ENCODE measurements around the gene RHOG. TPM values are rescaled to one million over a fixed set of nuclear protein-coding genes. Genes with fewer than 3 reads are reported as not detected.
"Not testable (repeated sequence)": the region's sequence is repeated elsewhere in the genome, so short reads cannot be mapped to it uniquely, and the experiment has no call there.

RHOG gene
- total RNA-seq, 2 donors from 2014 or later: 114 to 123 TPM

DNA sequence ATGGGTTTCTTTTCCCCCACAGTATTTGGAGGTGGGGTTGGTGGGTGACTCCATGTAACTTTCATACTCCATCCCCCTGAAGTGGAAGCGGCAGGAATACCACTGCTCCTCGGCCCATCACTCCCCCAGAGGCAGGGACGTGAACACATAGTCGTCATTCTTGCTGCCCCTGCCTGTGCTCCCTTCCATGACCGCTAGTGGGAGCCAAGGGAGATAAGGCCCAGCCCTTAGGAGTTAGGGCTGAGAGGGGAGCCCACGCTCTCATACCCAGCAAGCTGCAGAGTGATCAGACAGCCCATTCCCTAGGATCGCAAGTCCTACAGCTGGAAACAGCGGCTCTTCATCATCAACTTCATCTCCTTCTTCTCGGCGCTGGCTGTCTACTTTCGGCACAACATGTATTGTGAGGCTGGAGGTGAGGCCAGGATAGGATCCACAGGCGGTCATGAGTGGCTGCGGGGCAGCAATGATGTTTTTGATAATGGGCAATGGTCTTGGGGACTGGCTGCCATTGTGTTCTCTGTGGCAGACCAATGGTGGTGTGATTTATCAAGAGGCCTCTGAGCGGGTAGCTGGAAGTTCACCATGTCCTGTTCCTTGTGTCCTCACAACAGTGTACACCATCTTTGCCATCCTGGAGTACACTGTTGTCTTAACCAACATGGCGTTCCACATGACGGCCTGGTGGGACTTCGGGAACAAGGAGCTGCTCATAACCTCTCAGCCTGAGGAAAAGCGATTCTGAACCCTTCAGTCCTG lies 15.9 kb downstream of the RHOG start:
- Mint-ChIP-seq H3K4me3 (peak overlapping the region; percentile 25), H3K4me1 (peaks cover 27% of the 10 kb centered on the region), H3K27me3 (no peaks in the 10 kb centered on the region), H3K27ac (peak overlapping the region; percentile 81), H3K36me3 (ENCODE audit: low read depth) (no peaks in the 10 kb centered on the region)
- peak; percentile 95 for ATAC-seq
- DNase-seq: peak; percentile 55 to 81 (median 64)
- no peaks in the 10 kb centered on the region for H3K9me3 ChIP-seq (ENCODE audit: control insufficient read depth, low read length, poor library complexity, severe bottlenecking)

DNA sequence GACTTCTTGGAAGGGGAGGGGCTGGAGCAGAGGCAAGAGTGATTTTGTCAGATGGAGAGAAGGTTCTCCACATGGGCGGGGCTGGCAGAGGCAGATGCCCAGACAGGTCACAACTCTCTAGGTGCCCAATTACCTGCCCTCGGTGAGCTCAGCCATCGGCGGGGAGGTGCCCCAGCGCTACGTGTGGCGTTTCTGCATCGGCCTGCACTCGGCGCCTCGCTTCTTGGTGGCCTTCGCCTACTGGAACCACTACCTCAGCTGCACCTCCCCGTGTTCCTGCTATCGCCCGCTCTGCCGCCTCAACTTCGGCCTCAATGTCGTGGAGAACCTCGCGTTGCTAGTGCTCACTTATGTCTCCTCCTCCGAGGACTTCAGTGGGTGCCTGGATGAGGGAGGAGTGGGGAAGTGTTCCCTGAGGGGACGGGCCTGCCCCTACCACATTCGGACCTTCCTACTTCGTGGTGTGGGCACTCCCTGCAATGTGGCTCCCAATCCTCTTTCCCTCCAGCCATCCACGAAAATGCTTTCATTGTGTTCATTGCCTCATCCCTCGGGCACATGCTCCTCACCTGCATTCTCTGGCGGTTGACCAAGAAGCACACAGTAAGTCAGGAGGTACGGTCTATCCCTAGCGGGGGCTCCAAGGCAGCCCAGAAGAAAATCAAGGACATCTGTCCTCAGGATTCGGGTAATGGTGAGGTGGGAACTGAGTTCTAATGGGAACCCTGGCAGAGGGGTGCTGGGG lies 16.8 kb downstream of the RHOG start:
- no peaks in the 10 kb centered on the region for H3K36me3 Mint-ChIP-seq (ENCODE audit: low read depth)
- no peak for DNase-seq
- H3K9me3 ChIP-seq (ENCODE audit: control insufficient read depth, low read length, poor library complexity, severe bottlenecking): no peaks in the 10 kb centered on the region
- no peaks in the 10 kb centered on the region for H3K27me3 Mint-ChIP-seq
- peaks cover 31% of the 10 kb centered on the region for H3K4me1 Mint-ChIP-seq
- H3K4me3 Mint-ChIP-seq: no peak overlapping the region
- no peak for ATAC-seq
- H3K27ac Mint-ChIP-seq: peak overlapping the region; percentile 81

- peaks cover 31% of the 10 kb centered on the region for H3K4me1 Mint-ChIP-seq
- no peak overlapping the region for H3K4me3 Mint-ChIP-seq
- ATAC-seq: no peak
- H3K27ac Mint-ChIP-seq: no peak overlapping the region
- no peaks in the 10 kb centered on the region for H3K36me3 Mint-ChIP-seq (ENCODE audit: low read depth)
- H3K9me3 ChIP-seq (ENCODE audit: control insufficient read depth, low read length, poor library complexity, severe bottlenecking): no peaks in the 10 kb centered on the region
- DNase-seq: no peak
- H3K27me3 Mint-ChIP-seq: no peaks in the 10 kb centered on the region
Measured at GRCh38 chr11:3823303-3823702, 17.5 kb downstream of the RHOG start.

DNA sequence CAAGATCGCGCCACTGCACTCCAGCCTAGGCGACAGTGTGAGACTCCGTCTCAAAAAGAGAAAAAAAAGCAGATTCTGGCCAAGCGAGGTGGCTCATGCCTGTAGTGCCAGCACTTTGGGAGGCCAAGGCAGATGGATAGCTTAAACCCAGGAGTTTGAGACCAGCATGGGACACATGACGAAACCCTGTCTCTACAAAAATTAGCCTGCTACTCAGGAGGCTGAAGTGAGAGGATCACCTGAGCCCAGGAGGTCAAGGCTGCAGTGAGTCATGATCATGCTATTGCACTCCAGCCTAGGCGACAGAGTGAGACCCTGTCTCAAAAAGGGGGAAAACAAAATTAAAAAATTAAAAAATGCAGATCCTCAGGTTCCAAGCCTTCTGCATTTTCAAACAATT lies 18.4 kb downstream of the RHOG start:
- H3K4me3 Mint-ChIP-seq: no peak overlapping the region
- no peak for ATAC-seq
- peaks cover 23% of the 10 kb centered on the region for H3K4me1 Mint-ChIP-seq
- H3K36me3 Mint-ChIP-seq (ENCODE audit: low read depth): no peaks in the 10 kb centered on the region
- no peak overlapping the region for H3K27ac Mint-ChIP-seq
- no peaks in the 10 kb centered on the region for H3K27me3 Mint-ChIP-seq
- no peaks in the 10 kb centered on the region for H3K9me3 ChIP-seq (ENCODE audit: control insufficient read depth, low read length, poor library complexity, severe bottlenecking)
- DNase-seq: no peak

- H3K9me3 ChIP-seq (ENCODE audit: control insufficient read depth, low read length, poor library complexity, severe bottlenecking): no peaks in the 10 kb centered on the region
- H3K4me1 Mint-ChIP-seq: peaks cover 23% of the 10 kb centered on the region
- H3K36me3 Mint-ChIP-seq (ENCODE audit: low read depth): no peaks in the 10 kb centered on the region
- no peak overlapping the region for H3K27ac Mint-ChIP-seq
- ATAC-seq: no peak
- no peak for DNase-seq
- no peaks in the 10 kb centered on the region for H3K27me3 Mint-ChIP-seq
- H3K4me3 Mint-ChIP-seq: no peak overlapping the region
Measured at GRCh38 chr11:3820971-3821370, 19.8 kb downstream of the RHOG start.

GRCh38 chr11:3817181-3817800 lies 23.5 kb downstream of the RHOG start:
- DNase-seq: no peak
- H3K4me3 Mint-ChIP-seq: no peak overlapping the region
- H3K4me1 Mint-ChIP-seq: peaks cover 10% of the 10 kb centered on the region
- no peak for ATAC-seq
- peaks cover 3% of the 10 kb centered on the region for H3K36me3 Mint-ChIP-seq (ENCODE audit: low read depth)
- no peaks in the 10 kb centered on the region for H3K27me3 Mint-ChIP-seq
- no peaks in the 10 kb centered on the region for H3K9me3 ChIP-seq (ENCODE audit: control insufficient read depth, low read length, poor library complexity, severe bottlenecking)
- peak overlapping the region; percentile 57 for H3K27ac Mint-ChIP-seq

DNA sequence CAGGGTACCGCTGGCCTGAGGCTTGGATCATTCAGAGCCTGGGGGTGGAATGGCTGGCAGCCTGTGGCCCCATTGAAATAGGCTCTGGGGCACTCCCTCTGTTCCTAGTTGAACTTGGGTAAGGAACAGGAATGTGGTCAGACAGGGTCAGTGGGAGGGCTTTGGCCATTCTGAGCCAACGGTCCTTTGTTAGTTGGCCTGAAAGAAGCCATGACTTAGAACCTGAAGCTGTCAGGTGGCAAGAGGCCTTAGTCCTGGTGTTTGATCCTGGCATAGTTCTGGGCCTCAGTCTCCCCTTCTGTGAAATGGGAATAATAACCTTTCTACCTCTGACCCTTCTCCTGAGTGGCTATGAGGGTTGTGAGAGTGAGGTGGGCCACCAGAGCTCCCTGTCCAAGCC lies 24.1 kb downstream of the RHOG start:
- H3K4me1 Mint-ChIP-seq: peaks cover 14% of the 10 kb centered on the region
- H3K36me3 Mint-ChIP-seq (ENCODE audit: low read depth): peaks cover 3% of the 10 kb centered on the region
- ATAC-seq (no peak), DNase-seq (no peak)
- no peak overlapping the region for H3K27ac Mint-ChIP-seq
- no peaks in the 10 kb centered on the region for H3K9me3 ChIP-seq (ENCODE audit: control insufficient read depth, low read length, poor library complexity, severe bottlenecking)
- no peak overlapping the region for H3K4me3 Mint-ChIP-seq
- no peaks in the 10 kb centered on the region for H3K27me3 Mint-ChIP-seq

DNA sequence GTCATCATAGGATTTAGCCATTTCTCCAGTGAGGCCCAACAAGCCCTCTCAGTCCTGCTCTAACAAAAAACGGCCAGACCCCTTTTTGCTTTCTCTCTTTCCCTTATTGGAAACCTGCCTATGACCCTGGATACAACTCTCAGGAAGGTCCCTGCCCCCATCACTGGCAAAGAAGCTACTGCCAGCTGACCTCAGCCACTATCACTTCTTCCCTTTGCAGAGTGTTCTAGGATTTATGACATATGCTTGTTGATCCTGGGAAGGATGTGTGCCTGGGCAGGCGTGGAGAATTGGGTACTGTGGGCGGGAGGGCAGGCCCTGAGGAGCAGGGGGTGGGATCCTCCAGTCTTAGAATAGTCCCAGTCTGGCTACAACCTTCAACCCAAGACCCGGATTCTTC lies 24.9 kb downstream of the RHOG start:
- Mint-ChIP-seq H3K4me3 (no peak overlapping the region), H3K36me3 (ENCODE audit: low read depth) (peaks cover 3% of the 10 kb centered on the region), H3K27ac (no peak overlapping the region), H3K27me3 (no peaks in the 10 kb centered on the region), H3K4me1 (peaks cover 15% of the 10 kb centered on the region)
- DNase-seq: no peak
- H3K9me3 ChIP-seq (ENCODE audit: control insufficient read depth, low read length, poor library complexity, severe bottlenecking): no peaks in the 10 kb centered on the region
- ATAC-seq: no peak

DNA sequence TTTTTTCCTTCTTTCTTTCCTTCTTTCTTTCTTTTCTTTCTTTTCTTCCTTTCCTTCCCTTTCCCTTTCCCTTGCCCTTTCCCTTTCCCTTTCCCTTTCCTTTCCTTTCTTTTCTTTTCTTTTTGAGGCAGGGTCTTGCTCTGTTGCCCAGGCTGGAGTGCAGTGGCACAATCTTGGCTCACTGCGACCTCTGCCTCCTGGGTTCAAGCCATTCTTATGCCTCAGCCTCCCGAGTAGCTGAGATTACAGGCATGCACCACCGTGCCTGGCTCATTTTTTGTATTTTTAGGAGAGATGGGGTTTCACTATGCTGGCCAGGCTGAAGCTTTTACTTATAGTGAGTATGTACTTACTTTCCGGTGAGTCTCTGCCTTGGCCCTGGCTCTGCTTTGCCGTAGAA lies 25.9 kb downstream of the RHOG start:
- H3K4me3 Mint-ChIP-seq; DNase-seq; ATAC-seq; H3K36me3 Mint-ChIP-seq (ENCODE audit: low read depth); H3K27me3 Mint-ChIP-seq; H3K9me3 ChIP-seq (ENCODE audit: control insufficient read depth, low read length, poor library complexity, severe bottlenecking): not testable (repeated sequence)
- Mint-ChIP-seq H3K4me1 (peaks cover 15% of the 10 kb centered on the region), H3K27ac (peak overlapping the region; percentile 27)

DNA sequence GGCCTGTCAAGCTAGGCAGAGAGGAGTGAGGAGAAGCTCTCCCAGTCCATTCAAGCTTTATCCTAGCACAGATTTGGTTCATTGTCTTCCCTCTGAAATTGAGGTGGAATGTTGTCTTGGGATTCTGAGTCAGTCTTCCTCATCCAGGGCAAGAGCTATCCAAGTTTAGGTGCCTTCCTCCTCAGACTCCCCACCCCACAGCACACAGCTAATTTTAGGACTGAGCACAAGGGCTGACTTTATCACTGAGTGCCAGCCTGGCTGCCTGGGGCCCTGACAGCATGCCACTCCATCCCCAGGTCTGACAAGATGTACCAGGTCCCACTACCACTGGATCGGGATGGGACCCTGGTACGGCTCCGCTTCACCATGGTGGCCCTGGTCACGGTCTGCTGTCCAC lies 29.8 kb downstream of the RHOG start:
- Mint-ChIP-seq H3K27ac (no peak overlapping the region), H3K27me3 (no peaks in the 10 kb centered on the region), H3K36me3 (ENCODE audit: low read depth) (peaks cover 3% of the 10 kb centered on the region), H3K4me1 (peaks cover 19% of the 10 kb centered on the region), H3K4me3 (no peak overlapping the region)
- no peak for ATAC-seq
- no peak for DNase-seq
- H3K9me3 ChIP-seq (ENCODE audit: control insufficient read depth, low read length, poor library complexity, severe bottlenecking): no peaks in the 10 kb centered on the region

DNA sequence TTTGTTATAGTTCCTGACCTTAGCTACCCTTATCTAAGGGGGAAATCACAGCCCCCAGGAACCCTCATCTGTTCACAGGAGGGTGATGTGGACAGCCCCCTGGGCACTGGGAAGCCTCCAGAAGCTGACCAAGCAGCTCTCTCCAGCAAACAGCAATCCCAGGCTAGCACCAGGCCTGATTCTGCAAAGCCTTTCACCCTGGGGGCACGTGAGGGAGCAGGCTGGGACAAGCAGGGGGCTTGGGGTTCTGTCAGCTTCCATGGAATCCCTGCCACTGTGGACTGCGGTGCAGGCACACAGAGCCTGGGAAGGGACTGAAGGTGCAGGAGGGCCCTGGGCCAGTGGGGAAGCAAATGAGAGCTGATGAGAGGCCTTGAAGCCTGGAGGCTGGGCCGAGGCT lies 30.3 kb downstream of the RHOG start:
- Mint-ChIP-seq H3K36me3 (ENCODE audit: low read depth) (peaks cover 3% of the 10 kb centered on the region), H3K4me3 (no peak overlapping the region), H3K4me1 (peaks cover 19% of the 10 kb centered on the region), H3K27ac (no peak overlapping the region), H3K27me3 (no peaks in the 10 kb centered on the region)
- no peak for DNase-seq
- no peaks in the 10 kb centered on the region for H3K9me3 ChIP-seq (ENCODE audit: control insufficient read depth, low read length, poor library complexity, severe bottlenecking)
- no peak for ATAC-seq

DNA sequence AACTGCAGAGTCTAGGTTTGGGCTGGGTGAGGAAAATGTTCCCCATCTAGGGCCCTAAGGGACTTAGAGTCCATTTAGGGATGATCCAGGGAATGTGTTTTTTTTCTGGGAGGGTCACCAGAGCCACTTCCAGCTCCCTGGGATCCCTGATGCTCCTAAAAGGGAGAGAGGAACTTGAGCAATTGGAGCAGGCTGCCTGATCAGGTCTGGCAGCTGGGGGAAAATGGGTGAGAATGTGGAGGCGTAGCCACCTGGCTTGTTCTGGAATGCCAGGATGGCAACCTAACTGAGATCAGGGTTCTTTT lies 31.2 kb downstream of the RHOG start:
- no peak overlapping the region for H3K4me3 Mint-ChIP-seq

GRCh38 chr11:3808861-3809623 lies 31.7 kb downstream of the RHOG start:
- peak overlapping the region; percentile 51 for H3K27ac Mint-ChIP-seq
- DNase-seq (peak in 2 of 3 donors; percentile 22 to 29), ATAC-seq (peak; percentile 86)
- H3K27me3 Mint-ChIP-seq: no peaks in the 10 kb centered on the region
- peaks cover 3% of the 10 kb centered on the region for H3K36me3 Mint-ChIP-seq (ENCODE audit: low read depth)
- H3K9me3 ChIP-seq (ENCODE audit: control insufficient read depth, low read length, poor library complexity, severe bottlenecking): no peaks in the 10 kb centered on the region
- H3K4me1 Mint-ChIP-seq: peaks cover 19% of the 10 kb centered on the region
- peak overlapping the region; percentile 96 for H3K4me3 Mint-ChIP-seq

More for the DNA sequence above, 31.2 kb downstream of the RHOG start:
- peak overlapping the region; percentile 51 for H3K27ac Mint-ChIP-seq
- H3K4me1 Mint-ChIP-seq: peaks cover 19% of the 10 kb centered on the region
- ATAC-seq (no peak), DNase-seq (no peak)
- H3K36me3 Mint-ChIP-seq (ENCODE audit: low read depth): peaks cover 3% of the 10 kb centered on the region
- no peaks in the 10 kb centered on the region for H3K9me3 ChIP-seq (ENCODE audit: control insufficient read depth, low read length, poor library complexity, severe bottlenecking)
- H3K27me3 Mint-ChIP-seq: no peaks in the 10 kb centered on the region
